SIG-M5 (cell line): Measurements from ENCODE around the gene WASL.
"Not testable (repeated sequence)": the region's sequence is repeated elsewhere in the genome, so short reads cannot be mapped to it uniquely, and the experiment has no call there.

ENCODE experiments used
- DNase-seq: peaks from one replicate; lab custom pipeline; 2025; lab: John Stamatoyannopoulos, UW

The WASL gene

GRCh38 chr7:123658023-123658422 is 90.8 kb downstream of the WASL start:
- DNase-seq = no peak

GRCh38 chr7:123657304-123657685 is 91.5 kb downstream of the WASL start:
- no peak for DNase-seq

DNA sequence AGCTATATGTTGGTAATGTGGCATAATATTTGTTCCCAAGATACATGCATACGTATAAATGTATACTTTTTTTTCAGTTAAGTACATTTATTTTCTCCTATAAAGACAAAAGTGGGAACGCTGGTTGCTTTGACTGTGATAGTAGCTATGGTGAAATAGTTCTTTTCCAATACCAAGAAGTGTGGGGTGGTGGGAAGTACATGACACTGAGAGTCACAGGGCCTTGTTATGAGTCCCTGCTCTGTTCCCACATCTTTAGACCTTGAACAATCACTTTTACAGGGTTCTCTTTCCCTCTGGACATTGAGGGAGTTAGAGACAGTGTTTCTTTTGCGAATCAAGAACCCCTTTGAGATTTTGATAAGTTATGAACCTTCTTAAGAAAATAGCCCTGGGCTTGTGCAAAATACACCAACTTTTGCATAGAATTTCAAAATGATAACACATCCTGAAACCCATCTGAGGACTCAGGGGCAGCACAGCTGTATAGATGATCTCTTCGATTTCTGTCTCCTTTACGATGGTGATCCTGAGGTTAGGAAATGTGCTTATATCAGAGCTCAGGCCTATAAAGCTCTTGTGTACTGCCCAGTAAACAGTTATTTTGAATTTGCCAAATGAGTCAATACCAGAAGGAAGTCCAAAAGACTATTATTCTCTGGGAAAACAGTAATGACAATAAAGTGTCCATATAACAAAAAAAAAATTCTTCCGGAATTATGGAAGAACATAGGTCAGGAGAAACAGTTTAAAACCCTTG is 92.1 kb downstream of the WASL start:
- DNase-seq = no peak

GRCh38 chr7:123655614-123656013 is 93.2 kb downstream of the WASL start, which contains the start of gene LMOD2:
Gene LMOD2 (plus strand): TSS chr7:123655866. CDS start chr7:123655964, 98 bp downstream.
- DNase-seq = no peak

DNA sequence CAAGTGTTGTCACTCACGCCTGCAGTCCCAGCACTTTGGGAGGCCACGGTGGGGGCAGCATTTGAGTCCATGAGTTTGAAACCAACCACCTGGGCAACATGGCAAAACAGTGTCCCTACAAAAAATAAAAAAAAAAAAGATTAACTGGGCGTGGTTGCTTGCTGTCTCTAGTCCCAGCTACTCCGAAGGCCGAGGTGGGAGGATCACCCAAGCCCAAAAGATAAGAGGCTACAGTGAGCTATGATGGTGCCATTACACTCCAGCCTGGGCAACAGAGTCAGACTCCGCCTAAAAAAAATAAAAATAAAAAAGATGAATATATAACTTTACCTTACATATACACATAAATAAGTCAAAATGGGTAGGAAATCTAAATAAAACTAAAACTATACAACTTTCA is 95.6 kb downstream of the WASL start:
- DNase-seq = no peak

DNA sequence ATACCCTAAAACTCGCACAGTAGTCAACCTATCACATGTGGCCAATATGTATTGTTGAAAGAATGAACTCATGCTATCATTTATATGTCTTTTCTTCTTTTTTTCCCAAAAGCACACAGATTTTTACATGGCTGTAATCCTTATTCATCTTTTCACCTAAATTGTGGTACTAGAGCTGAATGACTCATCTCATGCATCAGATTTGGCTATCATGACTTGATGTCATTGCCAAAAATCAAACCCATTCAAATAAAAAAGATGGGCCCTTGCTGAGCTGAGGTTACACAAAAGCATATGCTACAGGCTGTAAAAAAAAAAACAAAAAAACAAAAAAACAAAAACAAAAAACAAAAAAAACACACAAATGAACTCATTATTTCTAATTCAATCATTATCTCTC is 96.4 kb downstream of the WASL start:
- DNase-seq = no peak

GRCh38 chr7:123650595-123650994 is 98.2 kb downstream of the WASL start:
- DNase-seq = no peak

GRCh38 chr7:123649964-123650363 is 98.8 kb downstream of the WASL start:
- no peak for DNase-seq

- no peak for DNase-seq
These were observed 101.6 kb downstream of the WASL start for GRCh38 chr7:123647106-123647730.

DNA sequence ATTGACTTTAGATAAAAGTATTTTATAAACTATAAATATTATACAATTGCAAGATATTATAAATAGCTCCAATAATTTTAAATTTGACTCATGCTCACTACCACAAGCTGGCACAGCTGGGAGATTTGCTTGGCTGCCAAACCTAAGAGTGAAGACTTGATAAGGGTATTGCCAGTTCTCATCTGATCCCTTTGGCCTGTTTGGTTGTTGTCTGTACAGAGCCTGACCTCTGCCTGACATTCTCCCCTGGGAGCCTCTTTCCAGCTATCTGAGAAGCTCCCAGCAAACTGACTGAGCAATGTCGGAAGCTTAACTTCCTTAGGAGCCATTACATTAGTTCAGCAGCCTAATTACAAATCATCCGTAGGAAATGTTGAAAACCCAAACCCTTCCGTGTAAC is 103.3 kb downstream of the WASL start:
- no peak for DNase-seq

GRCh38 chr7:123643495-123644441 is 105.0 kb downstream of the WASL start:
- no peak for DNase-seq

- DNase-seq = no peak
These were observed 106.9 kb downstream of the WASL start for GRCh38 chr7:123641901-123642300.

GRCh38 chr7:123640583-123640982 is 108.2 kb downstream of the WASL start:
- DNase-seq = no peak

GRCh38 chr7:123639631-123640030 is 109.2 kb downstream of the WASL start:
- no peak for DNase-seq

GRCh38 chr7:123637878-123638277 is 110.9 kb downstream of the WASL start:
- no peak for DNase-seq

GRCh38 chr7:123637203-123637602 is 111.6 kb downstream of the WASL start:
- no peak for DNase-seq

DNA sequence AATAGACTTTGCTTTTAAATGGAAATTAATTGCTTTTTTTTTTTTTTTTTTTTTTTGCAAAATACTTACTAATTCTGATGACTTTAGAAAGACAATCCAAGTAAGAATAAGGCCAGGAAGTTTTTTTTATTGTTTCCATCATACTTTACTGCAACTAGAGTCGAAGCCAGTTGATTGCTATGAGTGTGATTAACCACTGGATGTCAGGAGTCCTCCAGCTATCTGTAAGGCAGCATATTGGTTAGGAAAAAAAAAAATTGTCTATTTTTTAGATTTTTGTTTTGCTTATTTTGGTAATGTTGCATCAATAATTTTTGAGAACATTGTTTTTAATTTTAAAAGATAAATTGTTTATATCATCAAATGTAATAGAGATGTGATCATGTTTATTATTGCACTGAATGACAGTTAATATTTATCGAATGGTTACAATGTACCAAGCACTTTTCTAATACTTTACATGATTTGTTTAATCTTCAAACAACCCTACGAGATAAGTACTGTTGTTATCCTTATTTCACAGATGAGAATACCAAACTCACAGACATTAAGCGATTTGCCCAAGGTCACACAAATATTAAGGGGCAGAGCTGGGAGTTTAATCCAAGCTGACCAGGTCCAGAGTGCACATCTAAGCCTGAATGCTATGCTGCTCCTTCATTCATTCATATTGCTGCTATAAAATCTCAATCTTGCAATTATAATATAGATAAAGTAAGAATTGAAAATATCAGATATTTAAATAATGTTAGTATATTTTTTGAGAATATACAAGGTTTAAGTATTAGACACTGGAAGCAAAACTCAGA is 113.0 kb downstream of the WASL start:
- no peak for DNase-seq

DNA sequence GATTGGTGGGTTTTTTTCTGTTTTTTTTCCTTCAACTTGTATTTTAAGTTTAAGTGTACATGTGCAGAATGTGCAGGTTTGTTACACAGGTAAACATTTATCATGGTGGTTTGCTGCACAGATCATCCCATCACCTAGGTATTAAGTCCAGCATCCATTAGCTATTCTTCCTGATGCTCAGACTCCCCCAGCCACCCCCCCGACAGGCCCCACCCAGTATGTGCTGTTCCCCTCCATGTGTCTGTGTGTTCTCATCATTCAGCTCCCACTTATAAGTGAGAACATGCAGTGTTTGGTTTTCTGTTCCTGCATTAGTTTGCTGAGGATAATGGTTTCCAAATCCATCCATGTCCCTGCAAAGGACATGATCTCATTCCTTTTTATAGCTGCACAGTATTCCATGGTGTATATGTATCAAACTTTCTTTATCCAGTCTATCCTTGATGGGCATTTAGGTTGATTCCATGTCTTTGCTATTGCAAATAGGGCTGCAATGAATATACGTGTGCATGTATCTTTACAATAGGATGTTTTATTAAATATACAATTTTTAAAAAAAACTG is 114.7 kb downstream of the WASL start:
- DNase-seq = not testable (repeated sequence)

DNA sequence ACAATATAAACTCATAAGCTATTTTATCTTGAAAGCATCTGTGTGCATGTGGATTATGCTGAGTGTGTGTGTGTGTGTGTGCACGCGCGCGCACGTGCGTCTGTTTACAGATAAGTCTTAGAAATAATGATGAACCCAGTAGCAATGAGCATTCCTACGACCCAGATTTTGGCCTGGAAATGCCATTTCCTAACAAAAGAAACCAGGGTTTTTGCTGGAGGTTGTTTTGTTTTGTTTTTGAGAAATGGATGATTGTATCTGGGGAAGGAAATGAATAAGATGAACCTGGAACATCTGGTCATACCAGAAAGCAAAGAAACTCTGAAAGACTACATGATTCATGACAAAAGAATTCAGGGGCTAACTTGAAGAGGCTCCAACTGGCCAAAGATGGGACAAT is 115.2 kb downstream of the WASL start:
- DNase-seq = no peak

DNA sequence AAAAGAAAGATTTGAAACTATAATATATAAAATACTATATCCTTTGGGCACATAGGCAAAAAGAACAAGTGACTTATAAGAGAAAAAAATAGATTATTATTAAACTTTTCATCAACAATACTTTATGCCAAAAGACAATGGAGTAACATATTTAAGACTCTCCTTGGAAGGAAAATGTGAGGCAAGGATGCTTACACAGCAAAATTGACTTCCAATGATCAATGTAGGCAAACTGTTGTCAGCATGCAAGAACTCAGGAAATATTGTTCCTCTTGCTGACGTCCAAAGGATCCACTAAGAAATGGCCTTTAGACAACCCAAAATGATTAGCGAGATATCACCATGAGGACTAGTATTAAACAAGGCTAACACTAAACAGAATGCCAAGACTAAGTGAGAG is 116.0 kb downstream of the WASL start:
- DNase-seq = no peak
